DMS153 treated with DMSO at 0.1 percent for 48 hours (cell line): ENCODE data around the gene KRT33A.

ENCODE experiments used
- DNase-seq: peaks from one replicate; lab custom pipeline; 2025; ENCODE audit not compliant: unreplicated experiment; lab: John Stamatoyannopoulos, UW

The KRT33A gene

GRCh38 chr17:41304091-41304490 lies 46.5 kb downstream of the KRT33A start:
- no peak for DNase-seq

- no peak for DNase-seq
Observed at GRCh38 chr17:41302981-41303380, 47.6 kb downstream of the KRT33A start.

- no peak for DNase-seq
Observed at GRCh38 chr17:41301916-41302901, 48.4 kb downstream of the KRT33A start, which contains the start of gene KRTAP29-1. KRTAP29-1 (minus strand) TSS chr17:41302851; CDS start chr17:41302851, 0 bp downstream.

GRCh38 chr17:41301204-41301790 lies 49.3 kb downstream of the KRT33A start:
- DNase-seq = no peak

GRCh38 chr17:41298458-41299135 lies 52.0 kb downstream of the KRT33A start:
- no peak for DNase-seq

- no peak for DNase-seq
Observed at GRCh38 chr17:41296846-41297245, 53.8 kb downstream of the KRT33A start.
